GM23248 (cell line): ENCODE measurements around the gene GARIN3.

Experiments used
- EZH2 ChIP-seq: fragments of 200-600 bp; sonication (generic); IDR thresholded peaks from 2 replicates; pipeline ENCODE4 v1.6.1; 2018; ENCODE audit warnings: antibody characterized with exemption, mild to moderate bottlenecking; ENCODE audit not compliant: insufficient read depth, poor library complexity, severe bottlenecking
- EZH2phosphoT487 ChIP-seq: fragments of 200-600 bp; sonication (generic); IDR thresholded peaks from 2 replicates; pipeline ENCODE4 v1.6.1; 2018; ENCODE audit warnings: antibody characterized with exemption, moderate library complexity, mild to moderate bottlenecking, low read depth; ENCODE audit not compliant: insufficient read depth

- TF ChIP-seq EZH2 = no peak
- TF ChIP-seq EZH2phosphoT487 = no peak
These were observed 20.4 kb upstream of the GARIN3 start for GRCh38 chr5:157186309-157187045.
